Peyer's patch (tissue), 4 donors: ENCODE data around the gene OLA1. TPM values are rescaled to one million over a fixed set of nuclear protein-coding genes. Genes with fewer than 3 reads are reported as not detected.

ENCODE experiments used
- DNase-seq, 3 donors: peaks; one replicate each; pipeline ENCODE4 v3.0.0-alpha.2; 2017 to 2019
- H3K27ac ChIP-seq, 4 donors: fragments of 200-600 bp; sonication (generic); one replicate each; pipeline ENCODE4 v1.5.1; 2016 to 2019
- H3K27me3 ChIP-seq, 2 donors: fragments of 200-600 bp; sonication (generic); one replicate each; pipeline ENCODE4 v1.5.1; 2019
- H3K36me3 ChIP-seq, 3 donors: fragments of 200-600 bp; sonication (generic); one replicate each; pipeline ENCODE4 v1.5.1; 2016 to 2019
- H3K4me1 ChIP-seq, 4 donors: fragments of 200-600 bp; sonication (generic); one replicate each; pipeline ENCODE4 v1.5.1; 2016 to 2019
- H3K4me3 ChIP-seq, 4 donors: fragments of 200-600 bp; sonication (generic); 1 replicate in 3 of 4; 2 replicates in 1 of 4; pipeline ENCODE4 v1.5.1; 2016 to 2019; ENCODE audit warnings: mild to moderate bottlenecking in 1 of 4
- H3K9me3 ChIP-seq, 4 donors: fragments of 200-600 bp; sonication (generic); one replicate each; pipeline ENCODE4 v1.5.1; 2016 to 2019; ENCODE audit warnings: mild to moderate bottlenecking in 1 of 4
- CTCF ChIP-seq, 6 experiments: fragments of 450-650 bp in 4 of 6; fragments of 200-600 bp in 2 of 6; sonication (generic) in 1 of 6; IDR thresholded peaks; one replicate each; pipeline ENCODE4 v1.5.1; 2017 to 2019; ENCODE audit warnings: antibody characterized with exemption in 6 of 6, mild to moderate bottlenecking in 3 of 6, moderate library complexity in 1 of 6
- POLR2A ChIP-seq, 2 donors: fragments of 450-650 bp; IDR thresholded peaks; one replicate each; pipeline ENCODE4 v1.5.1; 2017; ENCODE audit warnings: antibody characterized with exemption in 2 of 2, mild to moderate bottlenecking in 2 of 2, moderate library complexity in 2 of 2
- total RNA-seq, 4 donors: library from RNA; depleted of rRNA; stranded (reverse); fragments of >200 nt; gene quantifications; one replicate each; pipeline ENCODE4 v1.1.0, GENCODE V29; 2016

OLA1 gene
- total RNA-seq, 4 donors from 2014 or later, result 34.0 to 52.8 (median 35.5) TPM

DNA sequence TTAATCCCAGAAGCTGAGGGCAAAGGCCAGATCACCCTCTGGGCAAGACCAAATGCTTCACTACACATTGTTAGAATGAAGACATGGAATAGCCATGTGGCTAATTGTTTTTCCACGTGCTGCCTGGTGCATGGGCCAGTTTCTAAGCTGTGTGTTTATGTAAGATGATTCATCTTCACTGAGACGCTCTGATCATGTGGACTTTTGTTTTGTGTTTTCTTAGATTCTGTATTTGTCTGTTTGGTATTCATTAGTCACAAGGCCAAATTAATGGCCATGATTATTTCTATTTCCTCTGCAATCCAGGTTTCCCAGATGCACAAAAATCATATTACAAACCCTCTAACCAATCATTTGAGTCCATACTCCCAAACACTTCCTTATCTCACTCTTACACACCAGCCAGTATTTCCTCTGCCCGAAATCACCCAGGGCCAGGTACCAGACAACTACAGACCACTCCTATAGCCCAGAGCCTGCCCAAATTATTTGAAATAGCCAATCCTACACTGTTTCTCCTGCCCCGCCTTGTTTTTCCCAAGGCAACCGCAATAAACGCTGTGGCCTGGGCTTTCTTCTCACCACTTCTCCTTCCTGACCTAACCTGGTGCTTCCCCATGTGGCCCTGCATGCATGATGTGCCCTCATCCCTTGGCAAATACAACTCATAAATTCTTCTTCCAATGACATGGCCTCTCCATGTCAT, 189.0 kb downstream of the OLA1 start:
- no peaks in the 10 kb centered on the region for H3K4me1 ChIP-seq
- no peaks in the 10 kb centered on the region for H3K9me3 ChIP-seq
- no peaks in the 10 kb centered on the region for H3K36me3 ChIP-seq
- DNase-seq, result no peak
- H3K4me3 ChIP-seq, result no peak overlapping the region
- H3K27me3 ChIP-seq, result no peaks in the 10 kb centered on the region
- no peak overlapping the region for H3K27ac ChIP-seq
- TF ChIP-seq POLR2A (IDR thresholded peaks at IDR 0.05), result no peak
- TF ChIP-seq CTCF (IDR thresholded peaks at IDR 0.05), result no peak

DNA sequence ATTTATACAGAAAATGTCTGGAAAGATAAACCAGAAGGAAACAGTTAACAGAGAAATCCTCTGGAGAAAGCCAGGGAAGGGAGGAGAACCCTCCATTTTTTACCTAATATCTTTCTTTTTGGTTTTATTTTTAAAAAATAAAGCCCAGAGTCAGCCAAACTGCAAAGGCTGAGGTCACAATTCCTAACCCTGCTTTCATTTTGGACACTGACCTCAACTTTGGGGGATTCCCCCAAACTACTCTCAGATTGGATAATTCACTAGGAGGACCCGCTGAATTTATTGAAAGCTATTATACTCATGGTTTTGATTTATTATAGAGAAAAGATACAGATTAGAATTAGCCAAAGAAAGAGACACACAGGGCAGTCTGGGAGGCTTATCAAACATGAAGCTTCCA, 189.9 kb downstream of the OLA1 start:
- no peak overlapping the region for H3K27ac ChIP-seq

DNA sequence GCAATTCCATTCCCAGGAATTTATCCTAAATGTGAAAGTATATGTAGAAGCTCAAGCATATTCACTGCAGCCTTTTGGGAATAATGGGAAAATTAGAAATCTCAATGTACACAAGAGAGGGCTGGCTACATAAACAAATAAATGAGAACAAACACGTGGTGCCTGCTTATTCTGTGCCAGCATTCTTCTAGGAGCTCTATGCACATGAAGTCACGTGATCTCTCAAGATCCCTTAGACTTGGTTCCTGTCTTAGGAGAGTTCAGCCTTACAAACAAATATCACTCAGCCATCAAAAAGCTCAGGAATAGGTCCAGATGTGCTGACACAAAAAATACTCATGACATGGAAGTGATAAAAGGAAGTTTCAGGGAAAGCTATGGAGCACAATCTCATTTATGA, 190.3 kb downstream of the OLA1 start:
- H3K27me3 ChIP-seq, result no peaks in the 10 kb centered on the region
- H3K4me3 ChIP-seq, result no peak overlapping the region
- no peaks in the 10 kb centered on the region for H3K9me3 ChIP-seq
- H3K4me1 ChIP-seq, result no peaks in the 10 kb centered on the region
- no peaks in the 10 kb centered on the region for H3K36me3 ChIP-seq
- no peak overlapping the region for H3K27ac ChIP-seq
- DNase-seq, result no peak
- TF ChIP-seq CTCF (IDR thresholded peaks at IDR 0.05), result no peak
- no peak for TF ChIP-seq POLR2A (IDR thresholded peaks at IDR 0.05)

More for the DNA sequence above, 189.9 kb downstream of the OLA1 start:
- Histone ChIP-seq H3K4me1 (no peaks in the 10 kb centered on the region), H3K27me3 (no peaks in the 10 kb centered on the region), H3K36me3 (no peaks in the 10 kb centered on the region), H3K9me3 (no peaks in the 10 kb centered on the region), H3K4me3 (no peak overlapping the region)
- TF ChIP-seq POLR2A (IDR thresholded peaks at IDR 0.05) (no peak), CTCF (IDR thresholded peaks at IDR 0.05) (no peak)
- no peak for DNase-seq

DNA sequence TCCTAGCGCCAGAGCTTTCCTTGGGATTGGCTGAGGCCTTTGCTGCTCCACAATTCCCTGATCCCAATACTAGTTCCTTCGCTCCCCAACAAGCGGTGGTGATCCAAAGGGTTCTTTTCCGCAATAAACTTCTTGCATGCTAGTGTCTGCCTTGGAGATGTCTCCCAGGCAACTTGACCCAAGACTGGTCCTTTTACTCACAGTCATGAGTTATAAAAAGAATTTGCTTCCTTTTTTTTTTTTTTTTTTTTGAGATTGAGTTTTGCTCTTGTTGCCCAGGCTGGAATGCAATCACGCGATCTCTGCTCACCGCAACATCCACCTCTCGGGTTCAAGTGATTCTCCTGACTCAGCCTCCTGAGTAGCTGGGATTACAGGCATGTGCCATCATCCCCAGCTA, 193.4 kb downstream of the OLA1 start:
- H3K27ac ChIP-seq, result no peak overlapping the region
- H3K27me3 ChIP-seq, result no peaks in the 10 kb centered on the region
- no peak for TF ChIP-seq CTCF (IDR thresholded peaks at IDR 0.05)
- TF ChIP-seq POLR2A (IDR thresholded peaks at IDR 0.05), result no peak
- no peak for DNase-seq
- H3K36me3 ChIP-seq, result no peaks in the 10 kb centered on the region
- H3K4me1 ChIP-seq, result peaks cover 0 to 5% (median 0%) of the 10 kb centered on the region in 4 donors
- no peak overlapping the region for H3K4me3 ChIP-seq
- H3K9me3 ChIP-seq, result no peaks in the 10 kb centered on the region

DNA sequence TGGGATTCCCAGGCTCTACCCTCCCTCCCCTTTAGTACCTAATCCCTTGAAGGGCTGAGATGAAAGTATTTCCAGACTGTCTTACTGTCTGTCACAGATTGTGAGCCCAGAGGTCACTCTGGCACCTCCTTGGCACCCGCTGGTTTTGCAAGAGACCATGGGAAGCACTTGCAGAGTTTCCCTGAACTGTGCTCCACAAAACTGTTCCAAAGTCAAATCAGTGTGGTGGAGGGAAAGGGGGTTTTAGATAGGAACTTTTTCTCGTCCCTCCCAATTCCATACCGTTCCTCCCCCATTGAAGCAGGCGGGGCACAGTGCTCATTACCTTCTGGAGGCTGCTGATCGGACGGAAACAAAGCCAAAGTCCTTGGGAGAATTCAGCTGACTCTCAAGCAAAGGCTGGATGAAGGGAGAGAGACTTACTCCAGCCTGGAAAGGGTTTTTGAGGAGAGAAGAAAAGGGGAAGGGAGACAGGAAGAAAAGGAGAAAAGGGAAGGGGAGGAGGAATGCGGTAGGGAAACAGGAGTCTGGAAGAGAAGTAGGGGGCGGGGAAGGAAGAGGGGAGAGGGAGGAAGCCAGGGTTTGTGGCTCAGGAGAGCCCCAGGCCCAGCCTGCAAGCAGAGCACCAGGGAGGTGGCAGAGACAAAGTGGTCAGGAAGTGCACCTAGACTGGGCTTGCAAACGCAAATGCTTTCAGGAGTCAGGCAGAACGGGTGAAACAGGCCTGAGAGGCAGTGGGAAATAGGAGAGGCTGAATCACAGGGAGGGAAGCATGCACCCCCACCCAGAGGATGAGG, 194.8 kb downstream of the OLA1 start:
- Histone ChIP-seq H3K9me3 (no peaks in the 10 kb centered on the region), H3K27me3 (no peaks in the 10 kb centered on the region), H3K4me3 (no peak overlapping the region), H3K4me1 (peaks cover 0 to 5% (median 0%) of the 10 kb centered on the region in 4 donors), H3K27ac (no peak overlapping the region), H3K36me3 (no peaks in the 10 kb centered on the region)
- TF ChIP-seq CTCF (IDR thresholded peaks at IDR 0.05) (no peak), POLR2A (IDR thresholded peaks at IDR 0.05) (no peak)
- no peak for DNase-seq
